Epithelial cell of proximal tubule (primary cell): Measurements from ENCODE around the gene ZNF407. TPM values are rescaled to one million over a fixed set of nuclear protein-coding genes. Genes with fewer than 3 reads are reported as not detected.

Source experiments
- DNase-seq: peaks from one replicate; pipeline ENCODE4 v3.0.0-alpha.2; 2011; ENCODE audit warnings: low read depth
- H3K4me3 ChIP-seq: 2 replicates; pipeline ENCODE4 v1.5.1; 2011; ENCODE audit warnings: low read depth, mild to moderate bottlenecking, low read length
- CTCF ChIP-seq: conservative IDR thresholded peaks from 2 replicates; pipeline ENCODE4 v1.5.1; 2012; ENCODE audit warnings: low read depth, mild to moderate bottlenecking, low read length
- total RNA-seq: library from RNA; depleted of rRNA; stranded (reverse); fragments of >200 nt; gene quantifications from 2 replicates; pipeline ENCODE4 v1.2.3, GENCODE V29; 2015

The ZNF407 gene
- total RNA-seq, result 3.0 and 4.9 TPM in 2 replicates

DNA sequence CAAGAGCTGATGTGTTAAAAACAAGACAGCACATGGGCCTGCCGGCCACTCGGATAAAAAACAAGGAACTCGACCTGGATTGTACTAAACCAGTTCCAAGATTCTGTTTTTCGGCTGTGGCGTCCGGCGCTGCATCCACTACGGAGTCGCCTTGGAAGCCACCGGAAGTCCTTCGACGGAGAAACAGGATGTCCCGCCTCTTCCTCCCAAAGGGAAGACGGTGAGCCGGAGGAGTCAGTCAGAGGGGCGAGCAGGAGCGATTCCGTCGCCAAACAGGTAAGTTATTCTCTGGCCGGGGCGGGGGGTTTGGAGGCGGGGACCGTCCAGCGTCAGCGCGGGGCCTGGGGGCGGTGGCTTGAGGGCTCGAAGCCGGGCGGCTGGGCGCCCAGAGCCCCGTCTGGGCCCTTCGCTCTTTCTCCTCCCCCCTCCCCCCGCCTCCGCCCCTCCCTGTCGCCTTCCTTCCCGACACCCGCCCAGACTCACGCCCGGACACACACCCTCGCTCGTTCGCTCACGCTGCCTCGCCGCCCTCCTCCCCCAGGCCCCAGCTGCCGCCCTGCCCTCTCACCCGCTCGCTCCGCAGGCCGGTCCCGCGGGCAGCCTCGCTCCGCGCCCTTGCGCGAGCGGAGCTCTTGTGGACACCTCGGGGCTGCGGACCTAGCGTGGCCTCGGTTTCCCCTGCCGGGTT lies at the start of gene ZNF407:
Gene ZNF407 (plus strand): TSS at position 209 of the 688 bp plus-strand sequence. CDS start 33,150 bp downstream, outside the sequence.
- peak; percentile 61 for DNase-seq
- no peak for TF ChIP-seq CTCF
- H3K4me3 ChIP-seq, result peak within 1 kb of the TSS; percentile 89

DNA sequence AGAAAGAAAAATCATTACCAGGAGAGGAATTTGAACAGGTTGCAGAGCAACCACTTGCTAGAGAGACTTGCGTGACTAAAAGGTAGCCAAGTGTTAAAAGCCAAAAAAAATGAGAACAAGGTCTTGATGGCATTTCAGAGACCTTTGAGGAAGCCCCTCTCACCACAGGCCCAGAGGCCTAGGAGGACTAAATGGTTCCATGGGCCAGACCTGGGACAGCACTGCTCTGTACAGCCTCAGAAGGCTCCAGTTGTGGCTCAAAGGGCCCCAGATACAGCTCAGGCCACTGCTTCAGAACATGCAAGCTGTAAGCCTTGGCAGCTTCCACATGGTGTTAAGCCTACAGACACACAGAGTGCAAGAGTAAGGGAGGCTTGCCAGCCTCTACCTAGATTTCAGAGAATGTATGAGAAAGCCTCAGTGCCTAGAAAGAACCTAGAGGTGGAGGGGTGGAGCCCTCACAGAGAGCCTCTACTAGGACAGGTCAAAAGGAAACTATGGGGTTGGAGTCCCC lies 48.0 kb upstream of the ZNF407 start:
- H3K4me3 ChIP-seq, result no peak overlapping the region
- TF ChIP-seq CTCF, result no peak
- DNase-seq, result no peak

- DNase-seq, result no peak
- H3K4me3 ChIP-seq, result no peak overlapping the region
- no peak for TF ChIP-seq CTCF
Observed at GRCh38 chr18:74550886-74551285, 46.8 kb upstream of the ZNF407 start.

GRCh38 chr18:74551452-74551851 lies 46.2 kb upstream of the ZNF407 start:
- no peak for TF ChIP-seq CTCF
- DNase-seq, result no peak
- no peak overlapping the region for H3K4me3 ChIP-seq

DNA sequence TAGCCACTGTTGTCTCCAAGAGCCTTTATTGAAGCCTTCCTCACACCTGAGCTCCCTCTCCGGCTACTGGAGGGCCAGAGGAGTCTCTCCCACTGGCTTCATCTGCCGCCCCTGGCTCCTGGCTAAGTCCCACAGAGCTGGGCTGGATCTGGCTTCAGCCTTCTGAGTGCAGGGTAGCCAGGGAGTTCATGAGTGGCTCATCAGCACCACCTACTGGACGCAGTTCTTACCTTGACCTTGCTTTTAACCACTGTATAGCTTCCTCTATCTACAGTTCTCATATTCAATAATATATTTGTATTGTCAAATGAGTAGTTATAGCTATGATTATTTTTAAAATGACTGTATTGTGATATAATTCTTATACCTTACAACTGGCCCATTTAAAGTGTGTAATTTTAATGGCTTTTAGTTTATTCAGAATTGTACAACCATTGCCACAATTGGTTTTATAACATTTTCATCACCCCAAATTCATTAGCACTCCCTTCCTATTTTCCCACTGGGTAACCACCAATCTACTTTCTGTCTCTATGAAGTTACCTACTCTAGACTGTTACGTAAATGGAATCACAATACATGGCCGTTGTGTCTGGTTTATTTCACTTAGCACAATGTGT lies 45.6 kb upstream of the ZNF407 start:
- H3K4me3 ChIP-seq, result no peak overlapping the region
- DNase-seq, result no peak
- peak; percentile 87 for TF ChIP-seq CTCF

- TF ChIP-seq CTCF, result no peak
- H3K4me3 ChIP-seq, result no peak overlapping the region
- no peak for DNase-seq
Observed at GRCh38 chr18:74556126-74556525, 41.5 kb upstream of the ZNF407 start.

DNA sequence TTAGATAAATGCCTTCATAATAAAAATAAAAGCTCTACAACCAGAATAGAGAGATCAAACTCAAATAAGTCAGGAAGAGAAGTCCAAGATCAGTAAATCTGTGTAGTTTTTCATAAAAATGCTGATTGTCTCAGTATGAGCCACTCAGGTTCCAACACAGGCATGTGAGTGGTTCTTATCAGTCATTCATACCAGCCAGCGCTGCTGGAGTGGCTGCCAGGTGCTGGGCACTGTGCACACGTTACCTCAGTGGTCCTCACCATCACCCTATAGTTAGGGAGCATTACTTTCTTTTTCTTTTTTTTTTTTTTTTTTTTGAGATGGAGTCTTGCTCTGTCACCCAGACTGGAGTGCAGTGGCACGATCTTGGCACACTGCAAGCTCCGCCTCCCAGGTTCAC lies 39.6 kb upstream of the ZNF407 start:
- no peak overlapping the region for H3K4me3 ChIP-seq
- no peak for TF ChIP-seq CTCF
- DNase-seq, result no peak
